Chondrocyte (in vitro differentiated cells): ENCODE results near the gene STXBP5. TPM values are rescaled to one million over a fixed set of nuclear protein-coding genes. Genes with fewer than 3 reads are reported as not detected.

ENCODE experiments used
- DNase-seq: peaks from one replicate; pipeline ENCODE4 v3.0.0; 2021; ENCODE audit warnings: mixed read lengths, low spot score
- H3K27ac Mint-ChIP-seq: one replicate; pipeline ENCODE4 v1.8.0; 2021; ENCODE audit warnings: mild to moderate bottlenecking, moderate library complexity, mixed read lengths; ENCODE audit not compliant: unreplicated experiment
- H3K27me3 Mint-ChIP-seq: 2 replicates; pipeline ENCODE4 v1.8.0; 2021; ENCODE audit warnings: low read depth, mixed read lengths
- H3K36me3 Mint-ChIP-seq: 2 replicates; pipeline ENCODE4 v1.8.0; 2021; ENCODE audit warnings: low read depth, mixed read lengths
- H3K4me1 Mint-ChIP-seq: 2 replicates; pipeline ENCODE4 v1.8.0; 2021; ENCODE audit warnings: low read depth, mild to moderate bottlenecking, mixed read lengths
- H3K4me3 Mint-ChIP-seq: one replicate; pipeline ENCODE4 v1.8.0; 2021; ENCODE audit warnings: mild to moderate bottlenecking, moderate library complexity, mixed read lengths; ENCODE audit not compliant: unreplicated experiment
- H3K9me3 Mint-ChIP-seq: 2 replicates; pipeline ENCODE4 v1.8.0; 2021; ENCODE audit warnings: low read depth, mixed read lengths
- CTCF ChIP-seq: fragments of 200-600 bp; sonication (generic); IDR thresholded peaks from 2 replicates; pipeline ENCODE4 v1.5.0; 2021; ENCODE audit warnings: antibody characterized with exemption, mild to moderate bottlenecking, moderate library complexity
- total RNA-seq: library from RNA; stranded (reverse); gene quantifications from 3 replicates; pipeline ENCODE4 v1.2.1, GENCODE V29; 2021

STXBP5 gene
- total RNA-seq, 1 donor from 2014 or later, result 30.8 TPM

- Mint-ChIP-seq H3K4me1 (peaks cover 43% of the 10 kb centered on the region), H3K4me3 (no peak overlapping the region), H3K27ac (no peak overlapping the region), H3K9me3 (no peaks in the 10 kb centered on the region), H3K27me3 (no peaks in the 10 kb centered on the region), H3K36me3 (no peaks in the 10 kb centered on the region)
- no peak for TF ChIP-seq CTCF
- DNase-seq, result no peak
Observed at GRCh38 chr6:147392917-147393625, 188.9 kb downstream of the STXBP5 start.

GRCh38 chr6:147395158-147395557 lies 190.9 kb downstream of the STXBP5 start:
- Mint-ChIP-seq H3K9me3 (peaks cover 4% of the 10 kb centered on the region), H3K4me3 (no peak overlapping the region), H3K36me3 (no peaks in the 10 kb centered on the region), H3K27ac (peak overlapping the region; percentile 17), H3K4me1 (peaks cover 44% of the 10 kb centered on the region), H3K27me3 (no peaks in the 10 kb centered on the region)
- DNase-seq, result no peak
- no peak for TF ChIP-seq CTCF

GRCh38 chr6:147397306-147397705 lies 193.1 kb downstream of the STXBP5 start:
- no peaks in the 10 kb centered on the region for H3K27me3 Mint-ChIP-seq
- peaks cover 3% of the 10 kb centered on the region for H3K36me3 Mint-ChIP-seq
- peaks cover 14% of the 10 kb centered on the region for H3K9me3 Mint-ChIP-seq
- DNase-seq, result no peak
- no peak for TF ChIP-seq CTCF
- H3K4me3 Mint-ChIP-seq, result no peak overlapping the region
- H3K4me1 Mint-ChIP-seq, result peaks cover 34% of the 10 kb centered on the region
- H3K27ac Mint-ChIP-seq, result no peak overlapping the region

- TF ChIP-seq CTCF, result no peak
- Mint-ChIP-seq H3K9me3 (peaks cover 24% of the 10 kb centered on the region), H3K27ac (no peak overlapping the region), H3K4me3 (no peak overlapping the region), H3K4me1 (peaks cover 14% of the 10 kb centered on the region), H3K36me3 (peaks cover 3% of the 10 kb centered on the region), H3K27me3 (no peaks in the 10 kb centered on the region)
- no peak for DNase-seq
Observed at GRCh38 chr6:147400968-147401367, 196.8 kb downstream of the STXBP5 start.

- no peak overlapping the region for H3K27ac Mint-ChIP-seq
- H3K9me3 Mint-ChIP-seq, result peaks cover 24% of the 10 kb centered on the region
- no peak for TF ChIP-seq CTCF
- no peak overlapping the region for H3K4me3 Mint-ChIP-seq
- H3K36me3 Mint-ChIP-seq, result peaks cover 3% of the 10 kb centered on the region
- peaks cover 12% of the 10 kb centered on the region for H3K4me1 Mint-ChIP-seq
- no peaks in the 10 kb centered on the region for H3K27me3 Mint-ChIP-seq
- no peak for DNase-seq
Observed at GRCh38 chr6:147401779-147402178, 197.6 kb downstream of the STXBP5 start.
